Midbrain (tissue), 1 donor: ENCODE measurements around the gene SNRPB2.

Experiments
- DNase-seq: peaks from one replicate; lab custom pipeline; 2025; lab: John Stamatoyannopoulos, UW

Gene SNRPB2

GRCh38 chr20:16729565-16730460, at the start of gene SNRPB2:
Gene SNRPB2, plus strand, starts transcription at chr20:16730026. Its CDS starts 1,677 bp downstream, at chr20:16731703.
- DNase-seq, result peak; percentile 96

GRCh38 chr20:16684416-16684815, 45.4 kb upstream of the SNRPB2 start:
- DNase-seq, result no peak

- DNase-seq, result no peak
Measured at GRCh38 chr20:16689906-16690305, 39.9 kb upstream of the SNRPB2 start.

- DNase-seq, result no peak
Measured at GRCh38 chr20:16691381-16691780, 38.4 kb upstream of the SNRPB2 start.

GRCh38 chr20:16692009-16692408, 37.8 kb upstream of the SNRPB2 start:
- DNase-seq, result no peak

GRCh38 chr20:16692442-16692841, 37.4 kb upstream of the SNRPB2 start:
- DNase-seq, result no peak

- no peak for DNase-seq
Measured at GRCh38 chr20:16693278-16693677, 36.5 kb upstream of the SNRPB2 start.

- DNase-seq, result no peak
Measured at GRCh38 chr20:16694161-16694560, 35.7 kb upstream of the SNRPB2 start.

GRCh38 chr20:16695628-16696027, 34.2 kb upstream of the SNRPB2 start:
- no peak for DNase-seq

GRCh38 chr20:16699293-16699692, 30.5 kb upstream of the SNRPB2 start:
- no peak for DNase-seq

GRCh38 chr20:16701296-16701695, 28.5 kb upstream of the SNRPB2 start:
- peak; percentile 0 for DNase-seq

- no peak for DNase-seq
Measured at GRCh38 chr20:16703570-16703969, 26.3 kb upstream of the SNRPB2 start.

- no peak for DNase-seq
Measured at GRCh38 chr20:16707674-16708073, 22.2 kb upstream of the SNRPB2 start.

GRCh38 chr20:16708602-16709001, 21.2 kb upstream of the SNRPB2 start:
- DNase-seq, result no peak

GRCh38 chr20:16709017-16709416, 20.8 kb upstream of the SNRPB2 start:
- DNase-seq, result no peak

- DNase-seq, result no peak
Measured at GRCh38 chr20:16710781-16711180, 19.0 kb upstream of the SNRPB2 start.

- DNase-seq, result no peak
Measured at GRCh38 chr20:16711661-16712258, 18.1 kb upstream of the SNRPB2 start.

GRCh38 chr20:16712511-16712947, 17.3 kb upstream of the SNRPB2 start:
- peak; percentile 25 for DNase-seq

- peak; percentile 25 for DNase-seq
Measured at GRCh38 chr20:16713066-16713465, 16.8 kb upstream of the SNRPB2 start.

GRCh38 chr20:16714242-16714641, 15.6 kb upstream of the SNRPB2 start:
- DNase-seq, result no peak

- DNase-seq, result no peak
Measured at GRCh38 chr20:16714751-16715150, 15.1 kb upstream of the SNRPB2 start.

GRCh38 chr20:16719421-16719820, 10.4 kb upstream of the SNRPB2 start:
- no peak for DNase-seq

GRCh38 chr20:16729080-16729479, 746 bp upstream of the SNRPB2 start:
- no peak for DNase-seq
